Measurements from ENCODE around the gene RNF217.
"Not testable (repeated sequence)": the region's sequence is repeated elsewhere in the genome, so short reads cannot be mapped to it uniquely, and the experiment has no call there.

Gene RNF217

DNA sequence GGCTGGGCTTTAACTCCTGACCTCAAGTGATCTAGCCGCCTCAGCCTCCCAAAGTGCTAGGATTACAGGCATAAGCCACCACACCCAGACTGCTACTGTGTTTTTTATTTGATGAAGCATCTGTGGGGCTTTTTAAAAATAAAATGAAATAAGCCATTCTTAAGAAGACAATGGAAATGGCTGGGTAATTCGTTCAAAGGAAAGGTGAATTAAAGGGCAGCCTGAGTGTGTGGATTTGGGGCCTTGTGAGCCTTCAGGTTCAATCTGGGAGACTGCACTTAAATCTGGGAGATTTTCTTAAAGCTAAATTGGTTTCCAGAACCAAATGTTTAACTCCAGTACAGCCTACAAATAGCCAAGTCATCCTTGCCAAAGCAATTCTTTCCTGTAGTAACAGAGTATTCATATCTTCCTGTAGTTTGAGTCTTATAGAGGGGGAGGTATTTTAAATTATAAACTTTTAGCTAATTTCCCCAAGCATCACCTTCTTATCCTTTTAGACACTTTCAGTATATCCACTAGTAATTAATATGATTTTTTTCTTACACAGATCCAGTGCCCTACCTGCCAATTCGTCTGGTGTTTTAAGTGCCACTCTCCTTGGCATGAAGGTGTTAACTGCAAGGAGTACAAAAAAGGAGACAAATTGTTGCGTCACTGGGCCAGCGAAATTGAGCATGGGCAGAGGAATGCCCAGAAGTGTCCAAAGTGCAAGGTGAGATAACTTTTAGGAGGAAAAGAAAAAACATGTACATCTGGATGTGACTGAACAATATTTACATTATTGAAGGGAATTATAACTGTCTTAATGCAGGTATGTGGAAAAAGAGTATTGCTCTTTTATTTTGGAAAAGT is 95.4 kb downstream of the RNF217 start:
- DNase-seq (ENCODE audit: low read depth): no peak

- DNase-seq (ENCODE audit: low read depth): no peak
Measured at GRCh38 chr6:125058546-125058945, 96.3 kb downstream of the RNF217 start.

DNA sequence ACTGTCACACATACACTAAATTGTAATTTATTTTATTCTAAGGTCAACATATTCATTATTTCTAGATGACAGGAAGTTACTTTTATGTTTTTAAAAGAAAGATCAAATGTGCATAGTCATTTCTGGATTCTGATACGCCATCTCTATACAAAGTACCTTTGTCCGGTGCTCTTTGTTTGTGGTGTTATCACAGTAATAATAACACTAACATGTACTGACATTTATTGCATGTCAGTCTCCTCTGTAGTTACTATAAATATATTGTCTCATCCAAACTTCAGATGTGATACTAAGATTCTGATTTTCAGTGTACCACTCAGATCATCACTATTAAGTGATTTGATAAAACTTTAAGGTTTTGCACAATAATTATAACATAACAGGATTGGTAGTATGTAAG is 101.1 kb downstream of the RNF217 start:
- no peak for DNase-seq (ENCODE audit: low read depth)

DNA sequence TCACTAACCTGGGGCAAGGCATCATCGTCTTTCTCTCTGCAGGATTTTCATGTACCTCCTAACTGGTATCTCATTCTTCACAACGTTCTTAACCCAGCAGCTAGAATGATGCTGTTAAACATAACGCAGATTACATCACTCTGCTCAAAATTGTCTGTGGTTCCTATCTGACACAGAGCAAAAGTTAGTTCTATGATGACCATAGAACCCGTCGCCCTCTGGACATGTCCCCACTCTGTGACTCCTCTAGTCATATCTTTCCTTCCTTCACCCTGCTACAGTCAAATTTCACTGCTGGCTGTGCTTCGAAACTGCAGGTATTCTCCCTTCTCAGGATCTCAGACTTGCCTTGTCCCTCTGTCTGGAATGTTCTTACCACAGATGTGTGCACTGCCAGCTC is 103.9 kb downstream of the RNF217 start:
- DNase-seq (ENCODE audit: low read depth): no peak

GRCh38 chr6:125066964-125067363 is 104.7 kb downstream of the RNF217 start:
- DNase-seq (ENCODE audit: low read depth): no peak

- DNase-seq (ENCODE audit: low read depth): no peak
Measured at GRCh38 chr6:125067552-125067951, 105.3 kb downstream of the RNF217 start.

DNA sequence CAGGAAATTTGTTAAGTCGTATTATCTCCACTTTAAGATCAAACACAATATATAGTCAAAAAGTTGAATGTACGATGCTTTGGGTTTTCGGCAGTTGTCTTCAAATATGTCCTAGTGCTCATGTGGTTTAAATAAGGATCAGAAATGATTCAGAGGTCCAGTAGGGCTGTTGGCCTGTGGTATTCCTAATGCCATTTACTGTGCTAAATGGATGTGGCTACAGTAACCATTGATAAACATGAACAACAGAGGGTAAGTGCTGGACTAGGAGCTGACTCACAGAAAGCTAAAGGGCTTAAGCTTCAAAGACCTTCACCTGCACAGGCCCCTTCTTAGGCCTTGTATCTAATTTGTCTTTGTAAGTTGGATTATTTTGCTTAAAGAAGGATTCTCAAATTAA is 110.8 kb downstream of the RNF217 start:
- no peak for DNase-seq (ENCODE audit: low read depth)

DNA sequence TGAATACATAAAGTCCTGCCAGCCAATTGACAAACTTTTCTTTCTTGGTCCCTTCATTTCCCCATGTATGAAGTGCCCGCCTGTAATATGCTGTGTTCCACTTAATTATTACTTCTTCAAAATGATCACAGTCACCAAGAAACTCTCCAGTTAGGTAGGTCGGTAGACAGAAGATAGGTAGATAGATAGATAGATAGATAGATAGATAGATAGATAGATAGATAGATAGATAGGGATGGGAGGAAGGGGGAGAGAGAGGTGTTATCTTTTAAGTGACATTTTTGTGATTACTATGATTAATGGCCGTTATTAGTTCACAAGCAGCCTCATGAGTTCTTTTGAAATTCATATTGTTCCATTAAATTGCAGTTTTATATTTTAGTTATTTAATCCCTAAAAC is 111.9 kb downstream of the RNF217 start:
- no peak for DNase-seq (ENCODE audit: low read depth)

GRCh38 chr6:125075073-125075472 is 112.8 kb downstream of the RNF217 start:
- not testable (repeated sequence) for DNase-seq (ENCODE audit: low read depth)

- no peak for DNase-seq (ENCODE audit: low read depth)
Measured at GRCh38 chr6:125075741-125076481, 113.7 kb downstream of the RNF217 start.

DNA sequence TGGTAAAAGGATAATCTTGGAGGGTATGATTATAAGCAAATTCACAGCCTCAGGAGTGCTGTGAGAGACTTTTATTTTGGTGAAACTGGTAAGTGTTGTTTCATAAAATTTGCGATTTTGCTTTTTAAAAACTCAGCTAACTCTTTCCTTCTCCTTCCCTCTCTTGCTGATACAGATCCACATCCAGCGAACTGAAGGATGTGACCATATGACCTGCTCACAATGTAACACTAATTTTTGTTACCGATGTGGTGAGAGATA is 114.2 kb downstream of the RNF217 start:
- DNase-seq (ENCODE audit: low read depth): no peak

DNA sequence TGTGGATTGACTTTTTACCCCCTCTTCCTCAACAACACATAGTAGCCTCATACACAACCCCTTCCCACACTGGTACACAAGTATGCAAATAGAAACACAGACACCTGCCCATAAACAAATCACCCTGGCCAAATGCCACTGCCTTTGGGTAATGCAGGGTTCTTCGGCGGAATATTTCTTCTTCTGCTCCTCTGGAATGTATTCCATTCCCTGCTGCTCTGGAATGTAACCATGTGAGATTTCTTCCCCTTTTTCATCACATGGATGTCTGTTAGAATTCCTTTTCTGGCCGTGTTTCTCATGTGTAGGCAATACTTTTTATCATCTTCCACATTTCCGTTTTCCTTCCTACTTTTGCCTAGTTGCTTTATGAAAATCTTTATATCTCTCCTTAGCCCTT is 115.2 kb downstream of the RNF217 start:
- DNase-seq (ENCODE audit: low read depth): no peak

- no peak for DNase-seq (ENCODE audit: low read depth)
Measured at GRCh38 chr6:125078602-125079321, 116.5 kb downstream of the RNF217 start.

DNA sequence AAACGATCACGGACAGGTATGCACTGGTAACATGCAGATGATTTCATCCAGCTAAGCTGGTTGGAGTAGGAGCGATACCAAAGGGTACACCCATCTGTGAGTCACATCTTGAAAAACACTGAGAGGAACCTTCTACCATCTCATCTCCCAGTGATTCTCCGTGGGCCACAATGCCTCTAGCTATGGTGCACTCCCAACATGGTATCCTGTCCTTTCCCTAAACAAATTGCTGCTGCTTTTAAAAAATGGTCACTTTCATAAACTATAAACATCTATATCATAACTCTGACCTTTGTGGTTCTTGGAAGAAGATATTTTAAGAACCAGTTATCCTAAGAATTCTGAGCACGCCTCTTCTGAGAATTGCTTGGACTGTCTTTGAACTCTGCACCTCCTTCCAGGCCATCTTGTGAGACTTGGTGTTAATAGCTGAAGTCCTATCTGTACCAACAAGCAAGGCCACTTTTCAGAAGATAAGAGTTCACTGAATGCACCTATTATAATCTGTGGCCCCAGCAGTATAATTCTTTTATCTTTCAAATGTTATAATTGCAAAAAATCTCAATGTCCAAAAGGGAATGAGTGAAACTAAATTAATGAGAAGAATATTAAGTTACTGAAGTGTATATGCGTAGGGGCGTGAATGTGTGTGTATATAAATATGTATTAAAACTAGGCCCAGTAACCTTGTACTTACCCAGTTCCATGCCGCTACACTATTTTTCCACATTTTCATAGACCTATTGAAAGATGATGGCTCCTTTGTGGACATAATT is 120.9 kb downstream of the RNF217 start:
- no peak for DNase-seq (ENCODE audit: low read depth)

GRCh38 chr6:125083684-125083990 is 121.4 kb downstream of the RNF217 start:
- DNase-seq (ENCODE audit: low read depth): no peak

DNA sequence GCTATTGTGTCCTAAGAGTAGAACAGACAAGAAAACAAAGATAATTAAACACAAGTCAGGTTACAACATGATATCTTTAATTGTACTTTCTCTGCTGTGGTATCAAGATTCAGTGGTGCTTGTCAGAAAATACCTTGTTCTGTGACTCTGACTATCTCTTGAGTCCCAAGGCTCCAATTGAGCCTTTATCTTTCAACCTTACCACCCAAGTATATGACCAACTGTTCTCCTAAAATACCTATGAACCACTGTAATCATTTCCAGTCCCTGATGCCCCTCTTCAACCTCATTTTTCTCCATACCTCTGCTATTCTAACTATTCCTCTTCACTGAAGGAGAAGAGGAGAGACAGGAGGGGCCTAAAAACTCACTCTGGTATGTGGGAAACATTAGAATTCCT is 124.5 kb downstream of the RNF217 start:
- no peak for DNase-seq (ENCODE audit: low read depth)

GRCh38 chr6:125088963-125089362 is 126.7 kb downstream of the RNF217 start:
- no peak for DNase-seq (ENCODE audit: low read depth)

DNA sequence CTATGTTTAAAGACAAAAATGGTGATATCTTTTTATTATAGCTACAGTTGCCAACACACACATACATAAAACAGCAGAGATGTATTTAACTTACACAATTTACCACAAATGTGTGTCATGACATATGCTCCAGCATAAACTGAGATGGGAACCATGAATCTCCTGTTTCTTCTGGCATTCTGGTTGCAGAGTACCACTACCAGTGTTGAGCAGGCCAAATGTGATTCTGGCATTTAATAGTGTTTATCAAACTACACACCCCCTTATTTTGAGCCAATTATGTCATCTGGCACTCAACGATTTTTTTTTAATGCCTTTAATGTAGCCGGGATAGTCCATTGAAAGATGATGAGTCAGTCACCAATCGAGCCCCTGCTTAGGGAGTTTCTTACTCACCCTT is 132.3 kb downstream of the RNF217 start:
- DNase-seq (ENCODE audit: low read depth): no peak

GRCh38 chr6:125095580-125096301 is 133.5 kb downstream of the RNF217 start:
- DNase-seq (ENCODE audit: low read depth): no peak

GRCh38 chr6:125097186-125097585 is 134.9 kb downstream of the RNF217 start:
- DNase-seq (ENCODE audit: low read depth): no peak

GRCh38 chr6:125098253-125098652 is 136.0 kb downstream of the RNF217 start:
- DNase-seq (ENCODE audit: low read depth): no peak

Measured in activated T-cell treated with anti-CD3 and anti-CD28 coated beads for 24 hours (primary cell).